HG02610 (cell line): ENCODE measurements around the gene BCKDHB.
A peak's percentile ranks its signal among the peaks of the same experiment; 100 is the strongest.
"Not testable (repeated sequence)": the region's sequence is repeated elsewhere in the genome, so short reads cannot be mapped to it uniquely, and the experiment has no call there.

Experiments used
- ATAC-seq: cut with Tn5 transposase; IDR thresholded peaks from one replicate; pipeline ENCODE4 v1.9.1; 2021; ENCODE audit warnings: mild to moderate bottlenecking, moderate library complexity; ENCODE audit not compliant: unreplicated experiment

BCKDHB gene

DNA sequence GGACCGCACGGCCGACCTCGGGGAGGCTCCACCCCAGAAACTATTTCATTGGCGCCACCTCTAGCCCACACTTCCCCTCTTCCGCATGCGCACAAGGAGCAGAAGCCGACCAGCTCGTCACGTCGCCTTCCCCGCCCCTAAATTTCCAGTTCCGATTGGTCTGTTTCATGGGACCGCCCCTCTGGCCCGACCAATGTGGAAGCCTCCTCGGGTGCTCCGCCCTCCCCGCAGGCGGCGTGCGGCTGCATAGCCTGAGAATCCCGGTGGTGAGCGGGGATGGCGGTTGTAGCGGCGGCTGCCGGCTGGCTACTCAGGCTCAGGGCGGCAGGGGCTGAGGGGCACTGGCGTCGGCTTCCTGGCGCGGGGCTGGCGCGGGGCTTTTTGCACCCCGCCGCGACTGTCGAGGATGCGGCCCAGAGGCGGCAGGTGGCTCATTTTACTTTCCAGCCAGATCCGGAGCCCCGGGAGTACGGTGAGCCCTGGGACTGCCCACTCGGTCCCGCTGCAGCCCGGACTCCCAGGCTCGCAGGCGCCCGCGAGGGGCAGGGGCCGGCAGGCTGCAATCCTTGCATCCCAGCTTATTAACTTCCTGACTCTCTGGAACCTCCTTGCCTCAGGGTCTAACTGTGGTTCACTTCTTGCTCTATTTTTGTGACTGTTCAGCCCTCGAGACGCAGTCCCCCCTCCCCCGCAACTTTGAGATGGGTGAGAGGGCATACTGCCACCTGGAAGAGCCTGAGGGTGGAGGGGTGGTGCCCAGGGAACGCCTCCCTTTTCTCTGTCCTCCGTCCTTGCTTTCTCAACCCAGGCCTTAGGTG is at the start of gene BCKDHB:
Gene BCKDHB (plus strand): TSS at position 254 of the 818 bp plus-strand sequence. CDS start 23 bp downstream, at position 277.
- ATAC-seq: peak; percentile 99

DNA sequence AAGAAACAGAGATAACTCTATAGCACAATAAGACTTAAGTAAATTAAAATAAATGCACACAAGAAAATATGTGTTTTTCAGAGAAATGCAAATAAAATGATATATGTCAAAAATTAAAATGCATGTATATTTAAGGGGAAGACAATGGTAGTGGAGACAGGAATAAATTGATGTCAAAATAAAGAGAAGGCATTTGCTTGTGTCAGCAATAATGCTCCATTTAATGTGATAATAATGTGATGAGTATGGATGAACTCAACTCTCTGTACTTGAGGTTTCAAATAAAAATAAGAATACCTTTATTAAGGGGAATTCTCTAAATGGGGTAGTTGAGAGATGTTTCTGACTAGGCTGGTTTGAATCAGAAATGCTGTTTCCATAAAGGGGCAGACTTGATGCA is 45.7 kb upstream of the BCKDHB start:
- no peak for ATAC-seq

GRCh38 chr6:80068146-80068545 is 38.3 kb upstream of the BCKDHB start:
- ATAC-seq: not testable (repeated sequence)

DNA sequence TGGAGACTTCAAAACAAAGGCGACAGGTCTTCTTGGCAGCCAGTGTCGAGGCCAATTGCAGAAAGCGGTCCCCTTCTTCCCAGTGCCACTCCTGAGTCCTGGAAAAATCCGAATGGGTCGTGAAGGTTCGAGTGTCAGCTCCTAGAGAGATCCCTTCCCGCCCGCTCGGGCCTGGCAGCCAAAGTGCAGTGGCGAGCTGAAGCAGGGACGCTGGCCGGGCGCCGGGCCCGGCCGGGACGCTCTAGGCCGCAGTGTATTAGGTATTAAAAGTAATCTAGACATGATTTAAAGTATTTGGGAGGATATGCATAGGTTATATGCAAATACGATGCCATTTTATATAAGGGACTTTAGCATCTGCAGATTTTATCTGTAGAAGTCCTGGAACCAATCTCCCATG is 36.0 kb upstream of the BCKDHB start:
- ATAC-seq: not testable (repeated sequence)

GRCh38 chr6:80077067-80077466 is 29.4 kb upstream of the BCKDHB start:
- ATAC-seq: no peak

- ATAC-seq: no peak
Measured at GRCh38 chr6:80088637-80089036, 17.8 kb upstream of the BCKDHB start.

DNA sequence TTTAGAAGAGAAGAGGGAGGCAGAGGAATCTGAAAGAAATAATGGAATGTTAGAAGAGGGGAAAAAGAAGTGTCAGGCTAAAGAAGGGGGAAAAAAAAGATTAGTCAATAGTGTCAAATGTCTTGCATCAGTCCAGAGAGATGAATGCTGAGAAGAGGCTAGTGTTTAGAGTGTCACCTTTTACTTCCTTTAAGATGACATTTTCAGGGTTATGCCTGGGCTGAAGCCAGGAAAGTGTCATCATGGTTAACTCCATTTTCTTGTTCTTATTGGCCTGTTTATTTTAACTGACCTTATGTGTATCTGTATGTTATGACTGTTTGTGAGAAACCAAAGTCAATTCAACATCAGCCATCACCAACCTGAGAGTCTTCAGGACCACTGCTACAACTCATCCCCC is 15.0 kb upstream of the BCKDHB start:
- no peak for ATAC-seq

DNA sequence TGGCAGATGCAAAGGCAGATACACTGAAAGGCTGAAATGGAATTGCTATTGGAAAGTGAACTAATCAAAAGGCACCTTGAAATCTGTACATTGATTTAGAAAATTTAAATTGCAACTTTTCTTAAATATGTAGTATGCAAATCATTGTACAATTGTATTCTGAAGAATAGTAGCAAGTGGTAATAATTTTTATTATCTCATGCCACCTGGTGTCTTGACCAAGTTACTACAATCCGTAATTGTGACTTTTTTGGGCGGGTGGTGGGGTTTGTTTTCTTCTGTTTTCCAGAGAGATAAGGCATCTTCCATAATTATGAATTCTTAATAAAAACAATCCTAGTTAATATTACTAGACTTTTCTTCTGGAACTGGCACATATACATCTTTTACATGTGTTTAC is 12.5 kb upstream of the BCKDHB start:
- ATAC-seq: no peak

- no peak for ATAC-seq
Measured at GRCh38 chr6:80095600-80095999, 10.9 kb upstream of the BCKDHB start.

GRCh38 chr6:80098392-80098791 is 8.1 kb upstream of the BCKDHB start:
- no peak for ATAC-seq

DNA sequence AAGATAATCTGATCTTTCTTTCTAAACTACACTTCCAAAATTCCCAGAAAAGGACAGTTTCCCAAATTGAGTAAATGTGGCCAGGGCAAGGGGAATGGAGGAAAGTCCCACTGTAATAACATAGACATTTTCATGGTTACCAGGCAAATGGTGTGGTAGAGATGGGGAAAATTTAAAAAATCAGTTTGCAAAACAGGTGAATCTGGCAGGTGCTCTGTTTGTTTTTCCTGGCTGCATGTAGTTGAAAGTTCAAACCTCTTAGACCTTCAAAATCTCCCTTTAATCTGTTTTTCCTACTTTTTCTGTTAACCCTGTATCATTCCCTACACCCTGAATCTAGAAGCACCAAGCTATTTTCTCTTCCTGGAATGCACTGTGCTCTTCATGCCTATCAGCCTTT is 2.0 kb upstream of the BCKDHB start:
- no peak for ATAC-seq

DNA sequence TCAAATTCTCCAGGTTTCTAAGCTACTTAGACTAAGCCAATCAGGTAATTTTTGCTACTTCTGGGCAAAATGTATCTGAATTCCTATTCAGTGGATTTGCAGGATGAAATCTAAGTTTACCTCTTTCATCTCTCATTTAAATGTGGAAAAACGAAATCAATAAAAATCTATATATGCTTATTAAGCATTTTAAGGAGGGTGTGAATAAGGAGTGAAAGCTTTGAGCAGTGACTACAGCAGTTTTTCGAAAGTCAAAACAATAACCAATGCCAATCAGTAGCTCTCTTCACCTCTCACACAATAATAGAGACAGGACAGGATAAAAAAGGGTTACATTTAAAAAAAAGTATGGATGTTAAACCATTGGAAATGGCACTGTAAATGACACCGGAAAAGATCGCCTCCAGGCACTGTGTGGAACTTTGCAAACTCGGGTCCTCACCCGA is 476 bp upstream of the BCKDHB start:
- peak; percentile 9 for ATAC-seq

DNA sequence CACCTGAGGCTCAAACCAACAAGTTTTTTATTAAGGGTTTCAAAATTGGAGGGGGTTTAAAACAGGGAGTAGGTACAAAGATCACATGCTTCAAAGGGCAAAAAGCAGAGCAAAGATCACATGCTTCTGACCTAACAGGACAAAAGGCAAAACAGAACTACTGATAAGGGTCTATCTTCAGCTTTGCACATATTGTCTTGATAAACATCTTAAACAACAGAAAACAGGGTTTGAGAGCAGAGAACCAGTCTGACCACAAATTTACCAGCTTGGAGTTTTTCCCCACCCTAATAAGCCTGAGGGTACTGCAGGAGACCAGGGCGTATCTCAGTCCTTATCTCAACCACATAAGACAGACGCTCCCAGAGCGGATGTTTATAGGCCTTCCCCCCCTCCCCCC is 16.1 kb downstream of the BCKDHB start:
- not testable (repeated sequence) for ATAC-seq

DNA sequence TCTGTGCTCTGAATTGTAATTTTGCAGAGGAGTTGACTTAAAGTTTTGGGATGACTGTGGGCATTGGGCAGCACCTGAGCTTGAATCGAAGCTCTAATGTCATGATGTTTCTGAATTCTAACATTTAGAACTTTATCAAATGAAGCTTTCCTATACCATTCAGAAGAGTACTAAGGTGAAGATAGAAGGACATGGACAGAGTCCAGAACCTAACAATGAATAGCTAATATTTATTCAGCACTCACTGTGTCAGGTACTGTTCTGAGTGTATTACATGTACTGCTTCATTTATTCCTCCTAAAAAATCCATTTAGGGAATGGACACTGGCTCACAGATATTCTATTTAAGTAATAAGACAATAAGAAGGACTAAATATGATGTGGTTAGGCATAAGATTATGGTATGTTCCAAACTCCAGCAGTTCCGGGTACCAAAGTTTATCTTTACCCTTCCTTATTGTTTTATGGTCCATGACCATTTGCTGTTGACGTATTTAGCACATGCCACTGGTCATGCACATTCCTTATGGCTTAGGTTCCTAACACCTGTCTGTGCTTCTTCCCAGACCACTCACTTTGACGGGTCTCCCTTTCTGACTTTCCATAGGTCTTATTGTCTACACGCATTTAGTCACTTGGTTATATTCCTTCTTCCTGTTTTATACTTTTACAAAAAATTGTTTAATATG is 20.3 kb downstream of the BCKDHB start:
- no peak for ATAC-seq

GRCh38 chr6:80129485-80129884 is 23.0 kb downstream of the BCKDHB start:
- ATAC-seq: no peak

- ATAC-seq: no peak
Measured at GRCh38 chr6:80133020-80133419, 26.5 kb downstream of the BCKDHB start.

GRCh38 chr6:80134065-80134464 is 27.6 kb downstream of the BCKDHB start:
- ATAC-seq: no peak

- ATAC-seq: no peak
Measured at GRCh38 chr6:80142586-80142985, 36.1 kb downstream of the BCKDHB start.

DNA sequence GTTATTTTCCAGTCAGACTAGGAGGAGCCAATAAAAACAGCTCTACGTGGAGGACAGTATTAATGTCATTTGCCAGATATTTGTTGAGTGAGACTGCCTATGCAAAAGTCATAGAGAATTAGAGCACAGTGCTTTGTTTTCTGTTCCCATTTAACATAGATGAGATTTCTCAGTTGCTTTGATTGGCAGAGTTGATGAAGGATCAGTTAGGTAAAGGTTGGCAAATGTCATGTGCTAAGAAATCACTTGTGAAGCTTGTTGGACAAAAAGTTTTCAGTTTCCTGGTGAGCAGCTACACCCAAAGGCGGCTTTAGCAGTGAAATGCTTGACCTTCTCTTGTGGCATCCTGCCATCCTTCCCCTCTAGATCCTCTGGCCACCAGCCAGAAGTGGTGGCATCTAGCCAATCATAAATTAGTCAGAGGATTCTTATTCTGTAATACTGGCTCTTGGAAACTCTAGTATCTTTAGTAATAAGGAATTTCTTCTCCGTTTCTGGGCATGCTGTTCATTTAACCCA is 37.0 kb downstream of the BCKDHB start:
- no peak for ATAC-seq

DNA sequence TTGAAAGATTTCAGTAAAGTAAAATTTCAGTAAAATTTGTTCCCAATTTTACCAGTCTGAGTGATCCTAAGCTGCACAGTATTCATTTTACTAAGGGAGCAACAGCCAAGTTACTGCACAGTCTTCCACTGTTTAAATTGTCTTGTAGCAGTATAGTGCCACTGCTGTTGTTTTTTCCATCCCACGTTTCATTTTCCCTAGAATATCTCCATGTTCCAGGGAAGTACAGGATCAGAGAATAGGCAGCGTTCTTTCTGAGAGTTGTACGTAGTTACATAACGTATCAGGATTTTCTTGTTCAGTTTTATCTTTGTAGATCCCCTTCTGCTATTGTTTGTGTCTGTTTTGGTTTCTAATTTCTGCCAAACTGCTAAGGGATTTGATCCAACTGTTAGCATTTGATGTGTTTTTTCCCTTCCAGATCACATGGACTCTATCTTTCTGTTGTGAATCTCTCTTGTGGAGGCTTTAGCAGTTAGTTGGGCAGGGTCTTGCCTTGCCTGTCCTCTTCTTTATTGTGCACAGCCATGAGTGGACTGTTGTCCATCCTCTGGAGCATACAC is 38.4 kb downstream of the BCKDHB start:
- ATAC-seq: no peak

DNA sequence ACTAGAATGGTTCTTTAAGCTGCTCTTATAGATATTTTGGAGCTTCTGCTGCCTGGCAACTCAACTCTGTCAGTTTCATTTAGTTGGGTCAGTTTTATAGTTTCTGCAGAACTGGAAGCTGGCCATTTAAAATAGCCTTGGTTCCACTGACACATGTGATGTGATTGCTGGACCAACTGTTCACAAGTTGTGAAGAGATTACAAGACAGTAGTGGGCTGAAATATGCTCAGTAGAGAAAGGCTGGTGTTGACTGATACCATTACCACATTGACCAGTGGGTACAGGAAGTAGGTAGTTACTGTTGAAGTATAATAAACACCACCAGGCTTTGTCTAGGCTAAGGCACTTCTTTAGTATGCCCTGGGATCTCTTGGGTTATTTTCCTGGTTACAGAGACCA is 39.0 kb downstream of the BCKDHB start:
- ATAC-seq: peak; percentile 81

DNA sequence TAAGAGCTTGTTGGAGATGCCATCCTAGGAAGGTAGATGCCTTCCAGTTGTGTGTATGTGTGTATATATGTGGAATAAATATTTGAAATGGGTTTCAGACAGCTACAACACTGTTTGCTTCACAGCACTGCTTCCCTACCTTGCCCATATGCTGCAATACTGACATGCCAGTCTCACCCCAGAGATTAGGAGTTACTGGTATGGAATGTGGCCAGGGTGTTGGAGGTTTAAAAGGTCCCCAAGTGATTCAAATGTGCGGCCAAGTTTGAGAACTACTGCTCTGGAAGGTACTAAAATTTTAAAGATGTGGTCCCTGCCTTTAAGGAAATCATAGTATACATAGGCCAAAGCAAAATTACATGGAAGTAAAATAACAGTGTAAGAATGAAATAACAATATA is 39.5 kb downstream of the BCKDHB start:
- no peak for ATAC-seq
